Measurements from ENCODE around the gene ERICH4.

DNA sequence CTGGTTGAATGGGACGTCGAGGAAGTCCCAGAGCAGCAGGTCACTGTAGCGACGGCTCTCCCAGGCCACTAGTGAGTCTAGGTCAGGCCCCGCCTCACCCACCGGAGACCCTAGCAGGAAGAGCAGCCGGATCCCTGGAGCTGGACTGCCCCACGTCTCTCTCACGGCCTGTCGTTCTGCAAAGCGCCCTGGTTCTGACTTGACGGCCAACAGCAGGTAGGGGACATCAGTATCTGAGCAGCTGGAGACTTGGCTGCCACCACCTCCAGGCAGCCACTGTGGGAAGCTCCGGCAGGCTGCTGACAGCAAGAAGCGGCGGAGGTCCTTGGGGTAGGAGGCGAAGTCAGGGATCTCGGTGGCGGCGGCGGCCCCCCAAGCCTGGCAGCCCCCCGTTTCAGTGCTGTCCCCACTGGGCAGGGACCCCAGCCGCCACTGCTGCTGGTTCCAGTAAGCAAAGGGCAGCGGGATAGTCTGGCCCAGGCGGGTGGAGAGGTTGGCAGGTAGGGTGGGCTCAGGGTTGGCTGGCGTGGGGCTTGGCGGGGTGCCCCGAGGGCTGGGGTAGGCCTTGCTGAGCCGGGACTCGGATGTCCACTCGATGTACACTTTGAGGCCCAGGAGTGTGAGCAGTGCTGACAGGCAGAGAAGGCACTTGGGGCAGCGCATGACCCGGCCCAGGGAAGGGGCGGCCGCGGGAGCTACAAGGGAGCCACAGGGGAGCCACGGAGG, 16.7 kb upstream of the ERICH4 start:
- TF ChIP-seq EP300 (IDR thresholded peaks at IDR 0.05; ENCODE audit: borderline replicate concordance in 1 of 2, low read depth in 2 of 2, low read length in 2 of 2) (no peak), FOSL1 (IDR thresholded peaks at IDR 0.05; ENCODE audit: insufficient read depth, low read depth, low read length) (no peak), EZH2 (IDR thresholded peaks at IDR 0.05; ENCODE audit: low read depth, low read length, severe bottlenecking) (no peak), TEAD4 (IDR thresholded peaks at IDR 0.05; ENCODE audit: low read depth, low read length) (no peak), POLR2AphosphoS5 (IDR thresholded peaks at IDR 0.05; ENCODE audit: low read depth, low read length) (0 out of 2 replicates have a peak, but pooled peaks have one; percentile 0), POLR2A (IDR thresholded peaks at IDR 0.05; ENCODE audit: control extremely low read depth in 1 of 2, low read depth in 2 of 2, low read length in 2 of 2) (no peak), ASH2L (IDR thresholded peaks at IDR 0.05; ENCODE audit: low read length) (no peak)
- TF ChIP-seq, protein P1, sequence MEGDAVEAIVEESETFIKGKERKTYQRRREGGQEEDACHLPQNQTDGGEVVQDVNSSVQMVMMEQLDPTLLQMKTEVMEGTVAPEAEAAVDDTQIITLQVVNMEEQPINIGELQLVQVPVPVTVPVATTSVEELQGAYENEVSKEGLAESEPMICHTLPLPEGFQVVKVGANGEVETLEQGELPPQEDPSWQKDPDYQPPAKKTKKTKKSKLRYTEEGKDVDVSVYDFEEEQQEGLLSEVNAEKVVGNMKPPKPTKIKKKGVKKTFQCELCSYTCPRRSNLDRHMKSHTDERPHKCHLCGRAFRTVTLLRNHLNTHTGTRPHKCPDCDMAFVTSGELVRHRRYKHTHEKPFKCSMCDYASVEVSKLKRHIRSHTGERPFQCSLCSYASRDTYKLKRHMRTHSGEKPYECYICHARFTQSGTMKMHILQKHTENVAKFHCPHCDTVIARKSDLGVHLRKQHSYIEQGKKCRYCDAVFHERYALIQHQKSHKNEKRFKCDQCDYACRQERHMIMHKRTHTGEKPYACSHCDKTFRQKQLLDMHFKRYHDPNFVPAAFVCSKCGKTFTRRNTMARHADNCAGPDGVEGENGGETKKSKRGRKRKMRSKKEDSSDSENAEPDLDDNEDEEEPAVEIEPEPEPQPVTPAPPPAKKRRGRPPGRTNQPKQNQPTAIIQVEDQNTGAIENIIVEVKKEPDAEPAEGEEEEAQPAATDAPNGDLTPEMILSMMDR (IDR thresholded peaks at IDR 0.05; ENCODE audit: control extremely low read depth in 1 of 3, insufficient read depth in 1 of 3, low read depth in 1 of 3, low read length in 3 of 3), result no peak
